Stimulated activated CD4-positive, alpha-beta T cell treated with anti-CD3 and anti-CD28 coated beads, Interleukin-4, amount 100 ng/mL, for 48 hours (primary cell): ENCODE data around the gene SH2D4B.

Experiments
- DNase-seq, 2 donors: peaks; one replicate each; pipeline ENCODE4 v3.0.0-alpha.2; 2020; ENCODE audit warnings: low read depth in 2 of 2

The SH2D4B gene

GRCh38 chr10:80686734-80687475, 149.2 kb downstream of the SH2D4B start:
- DNase-seq, result no peak

GRCh38 chr10:80687476-80687789, 149.7 kb downstream of the SH2D4B start:
- no peak for DNase-seq

GRCh38 chr10:80690434-80690833, 152.7 kb downstream of the SH2D4B start:
- no peak for DNase-seq

GRCh38 chr10:80691441-80691840, 153.7 kb downstream of the SH2D4B start:
- DNase-seq, result no peak

- no peak for DNase-seq
Observed at GRCh38 chr10:80693565-80693964, 155.9 kb downstream of the SH2D4B start.

- no peak for DNase-seq
Observed at GRCh38 chr10:80694930-80695329, 157.2 kb downstream of the SH2D4B start.
